Smooth muscle cell (in vitro differentiated cells): ENCODE results near the gene EPS15. TPM values are rescaled to one million over a fixed set of nuclear protein-coding genes. Genes with fewer than 3 reads are reported as not detected.
"Not testable (repeated sequence)": the region's sequence is repeated elsewhere in the genome, so short reads cannot be mapped to it uniquely, and the experiment has no call there.

Source experiments
- DNase-seq: peaks from one replicate; lab custom pipeline; 2025; ENCODE audit not compliant: unreplicated experiment; lab: John Stamatoyannopoulos, UW
- H2AFZ ChIP-seq: fragments of 200-600 bp; sonication (generic); 2 replicates; pipeline ENCODE4 v1.6.0; 2016; ENCODE audit warnings: antibody characterized with exemption, low read depth, mild to moderate bottlenecking
- H3F3A ChIP-seq: fragments of 200-600 bp; sonication (generic); 2 replicates; pipeline ENCODE4 v1.6.0; 2017; ENCODE audit warnings: antibody characterized with exemption, low read depth
- H3K27ac ChIP-seq: fragments of 200-600 bp; sonication (generic); 2 replicates; pipeline ENCODE4 v1.5.1; 2016; ENCODE audit warnings: low read depth, mild to moderate bottlenecking
- H3K27me3 ChIP-seq: fragments of 200-600 bp; sonication (generic); 2 replicates; pipeline ENCODE4 v1.6.1; 2016; ENCODE audit warnings: low read depth, mild to moderate bottlenecking
- H3K36me3 ChIP-seq: fragments of 200-600 bp; sonication (generic); 2 replicates; pipeline ENCODE4 v1.5.1; 2016; ENCODE audit warnings: low read depth
- H3K4me1 ChIP-seq: fragments of 200-600 bp; sonication (generic); 2 replicates; pipeline ENCODE4 v1.5.1; 2016; ENCODE audit warnings: low read depth
- H3K4me2 ChIP-seq: fragments of 200-600 bp; sonication (generic); 2 replicates; pipeline ENCODE4 v1.6.0; 2016; ENCODE audit warnings: mild to moderate bottlenecking
- H3K4me3 ChIP-seq: fragments of 200-600 bp; sonication (generic); 2 replicates; pipeline ENCODE4 v1.5.1; 2016; ENCODE audit warnings: mild to moderate bottlenecking
- H3K79me2 ChIP-seq: fragments of 200-600 bp; sonication (generic); 2 replicates; pipeline ENCODE4 v1.6.0; 2016; ENCODE audit warnings: low read depth, mild to moderate bottlenecking
- H3K9ac ChIP-seq: fragments of 200-600 bp; sonication (generic); 2 replicates; pipeline ENCODE4 v1.6.0; 2016; ENCODE audit warnings: low read depth
- H3K9me3 ChIP-seq: fragments of 200-600 bp; sonication (generic); replicated peaks from 2 replicates; pipeline ENCODE4 v1.5.1; 2016; ENCODE audit warnings: low read depth
- H4K20me1 ChIP-seq: fragments of 200-600 bp; sonication (generic); 2 replicates; pipeline ENCODE4 v1.6.0; 2016; ENCODE audit warnings: low read depth
- WGBS: methylation state at CpG from one replicate; pipeline ENCODE4 v1.1.7; 2016; ENCODE audit warnings: low lambda C conversion rate; 5-methylcytosine and 5-hydroxymethylcytosine counted together
- polyA plus RNA-seq: library from polyadenylated mRNA; unstranded; fragments of >200 nt; fragmentation: Nextera tagmentation; extraction: Ambion mirVana; gene quantifications from 2 replicates; pipeline ENCODE4 v1.2.1, GENCODE V29; 2016
- total RNA-seq: library from RNA; depleted of rRNA; stranded (reverse); fragments of >200 nt; gene quantifications from 2 replicates; pipeline ENCODE4 v1.2.3, GENCODE V29; 2014
- TF ChIP-seq, protein P1 (sequence below): fragments of 200-600 bp; sonication (generic); IDR thresholded peaks from 2 replicates; pipeline ENCODE4 v1.5.1; 2017; ENCODE audit warnings: borderline replicate concordance, mild to moderate bottlenecking, antibody characterized with exemption; ENCODE audit not compliant: insufficient read depth, poor library complexity, severe bottlenecking

Gene EPS15
- total and polyA plus RNA-seq, 2 experiments from 2014 or later, result 9.0 to 54.3 TPM

- no peak for DNase-seq
- 15% methylated on average over 3 of the region's 3 CpGs for WGBS
Measured at GRCh38 chr1:51535006-51535592, 16.0 kb upstream of the EPS15 start.

GRCh38 chr1:51534447-51534846, 15.4 kb upstream of the EPS15 start:
- no peaks in the 10 kb centered on the region for H3K27me3 ChIP-seq
- H3K36me3 ChIP-seq, result no peaks in the 10 kb centered on the region
- H3K4me3 ChIP-seq, result no peak overlapping the region
- H3K9ac ChIP-seq, result no peak overlapping the region
- H3K4me1 ChIP-seq, result no peaks in the 10 kb centered on the region
- H3K79me2 ChIP-seq, result no peaks in the 10 kb centered on the region
- H2AFZ ChIP-seq, result peak overlapping the region; percentile 81
- H3K9me3 ChIP-seq, result no peaks in the 10 kb centered on the region
- 69% methylated on average over 3 of the region's 3 CpGs for WGBS
- TF ChIP-seq, protein P1, sequence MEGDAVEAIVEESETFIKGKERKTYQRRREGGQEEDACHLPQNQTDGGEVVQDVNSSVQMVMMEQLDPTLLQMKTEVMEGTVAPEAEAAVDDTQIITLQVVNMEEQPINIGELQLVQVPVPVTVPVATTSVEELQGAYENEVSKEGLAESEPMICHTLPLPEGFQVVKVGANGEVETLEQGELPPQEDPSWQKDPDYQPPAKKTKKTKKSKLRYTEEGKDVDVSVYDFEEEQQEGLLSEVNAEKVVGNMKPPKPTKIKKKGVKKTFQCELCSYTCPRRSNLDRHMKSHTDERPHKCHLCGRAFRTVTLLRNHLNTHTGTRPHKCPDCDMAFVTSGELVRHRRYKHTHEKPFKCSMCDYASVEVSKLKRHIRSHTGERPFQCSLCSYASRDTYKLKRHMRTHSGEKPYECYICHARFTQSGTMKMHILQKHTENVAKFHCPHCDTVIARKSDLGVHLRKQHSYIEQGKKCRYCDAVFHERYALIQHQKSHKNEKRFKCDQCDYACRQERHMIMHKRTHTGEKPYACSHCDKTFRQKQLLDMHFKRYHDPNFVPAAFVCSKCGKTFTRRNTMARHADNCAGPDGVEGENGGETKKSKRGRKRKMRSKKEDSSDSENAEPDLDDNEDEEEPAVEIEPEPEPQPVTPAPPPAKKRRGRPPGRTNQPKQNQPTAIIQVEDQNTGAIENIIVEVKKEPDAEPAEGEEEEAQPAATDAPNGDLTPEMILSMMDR, result no peak
- H3F3A ChIP-seq, result no peaks in the 10 kb centered on the region
- H3K27ac ChIP-seq, result no peak overlapping the region
- DNase-seq, result no peak
- H3K4me2 ChIP-seq, result no peak overlapping the region
- H4K20me1 ChIP-seq, result no peaks in the 10 kb centered on the region

More at GRCh38 chr1:51535006-51535592, 16.0 kb upstream of the EPS15 start:
- Histone ChIP-seq H3K4me2 (no peak overlapping the region), H3K79me2 (no peaks in the 10 kb centered on the region), H3K9ac (no peak overlapping the region), H3K27me3 (no peaks in the 10 kb centered on the region), H3F3A (no peaks in the 10 kb centered on the region), H3K9me3 (no peaks in the 10 kb centered on the region), H3K4me1 (no peaks in the 10 kb centered on the region), H4K20me1 (no peaks in the 10 kb centered on the region), H3K36me3 (no peaks in the 10 kb centered on the region), H3K27ac (no peak overlapping the region), H3K4me3 (no peak overlapping the region), H2AFZ (peak overlapping the region; percentile 81)
- TF ChIP-seq, protein P1, result peak; percentile 47

DNA sequence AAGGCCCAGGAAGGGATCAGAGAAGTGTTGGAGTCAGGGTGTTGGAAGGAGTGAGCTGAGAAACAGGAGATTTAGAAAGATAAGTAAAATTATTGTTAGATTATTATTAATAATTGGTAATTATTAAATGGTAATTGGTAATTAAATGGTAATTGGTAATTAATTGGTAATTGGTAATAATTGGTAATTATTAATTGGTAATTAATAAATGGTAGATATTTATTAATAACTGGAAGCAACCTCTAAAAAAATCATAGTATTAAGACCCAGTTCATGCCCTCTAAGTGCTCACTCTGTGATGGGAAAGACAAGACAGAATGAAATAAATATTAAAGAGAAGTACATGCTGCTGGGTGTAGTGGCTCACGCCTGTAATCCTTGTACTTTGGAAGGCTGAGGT, 13.8 kb upstream of the EPS15 start:
- Histone ChIP-seq H3K36me3 (no peaks in the 10 kb centered on the region), H3K79me2 (no peaks in the 10 kb centered on the region), H3K27ac (no peak overlapping the region), H3K9ac (no peak overlapping the region), H3K27me3 (no peaks in the 10 kb centered on the region), H3K9me3 (no peaks in the 10 kb centered on the region), H4K20me1 (no peaks in the 10 kb centered on the region), H3F3A (no peaks in the 10 kb centered on the region), H3K4me1 (no peaks in the 10 kb centered on the region), H2AFZ (no peak overlapping the region), H3K4me2 (no peak overlapping the region), H3K4me3 (no peak overlapping the region)
- WGBS, result 89% methylated on average over 1 of the region's 1 CpG
- TF ChIP-seq, protein P1, result no peak
- no peak for DNase-seq

DNA sequence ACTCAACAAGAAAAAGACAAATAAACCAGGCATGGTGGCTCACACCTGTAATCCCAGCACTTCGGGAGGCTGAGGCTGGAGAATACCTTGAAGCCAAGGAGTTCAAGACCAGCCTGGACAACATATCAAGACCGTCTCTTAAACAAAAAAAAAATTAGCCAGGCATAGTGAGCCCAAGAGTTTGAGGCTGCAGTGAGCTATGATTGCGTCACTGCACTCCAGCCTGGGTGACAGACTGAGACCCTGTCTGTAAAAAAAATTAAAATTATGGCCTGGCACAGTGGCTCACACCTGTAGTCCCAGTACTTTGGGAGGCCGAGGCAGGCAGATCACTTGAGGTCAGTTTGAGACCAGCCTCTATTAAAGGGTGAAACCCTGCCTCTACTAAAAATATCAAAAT, 11.4 kb upstream of the EPS15 start:
- H3K4me2 ChIP-seq, H3K27ac ChIP-seq, H3K79me2 ChIP-seq, DNase-seq, H3K4me3 ChIP-seq, H3K4me1 ChIP-seq, H3K27me3 ChIP-seq, H3K36me3 ChIP-seq, H3F3A ChIP-seq, H3K9ac ChIP-seq, H2AFZ ChIP-seq, H3K9me3 ChIP-seq, H4K20me1 ChIP-seq: not testable (repeated sequence)
- WGBS, result 95% methylated on average over 4 of the region's 4 CpGs
